Adrenal gland (tissue), 12 donors: ENCODE data around the gene WWC2. TPM values are rescaled to one million over a fixed set of nuclear protein-coding genes. Genes with fewer than 3 reads are reported as not detected.

ENCODE experiments used
- DNase-seq, 7 donors: peaks; one replicate each; pipeline ENCODE4 v3.0.0-alpha.2; 2019 to 2020
- H3K27ac ChIP-seq, 5 donors: fragments of 200-600 bp; sonication (generic) in 4 of 5; 1 replicate in 3 of 5; 2 replicates in 2 of 5; pipeline versions ENCODE4 v1.5.1 to v1.8.0; 2016 to 2020; ENCODE audit warnings: mild to moderate bottlenecking in 1 of 5
- H3K27me3 ChIP-seq: fragments of 200-600 bp; 2 replicates; pipeline ENCODE4 v1.8.0; 2021
- H3K36me3 ChIP-seq, 2 donors: fragments of 200-600 bp; replicated peaks in 1 of 2; 1 replicate in 1 of 2; 2 replicates in 1 of 2; pipeline versions ENCODE4 v1.5.1 to v1.8.0; 2018 to 2022
- H3K4me1 ChIP-seq, 2 donors: fragments of 200-600 bp; replicated peaks in 1 of 2; 1 replicate in 1 of 2; 2 replicates in 1 of 2; pipeline versions ENCODE4 v1.5.1 to v1.8.0; 2018 to 2021
- H3K4me3 ChIP-seq, 4 donors: fragments of 200-600 bp; sonication (generic) in 3 of 4; one replicate each; pipeline ENCODE4 v1.5.1; 2016 to 2018
- H3K9me3 ChIP-seq, 3 donors: fragments of 200-600 bp; sonication (generic) in 1 of 3; replicated peaks in 1 of 3; 1 replicate in 2 of 3; 2 replicates in 1 of 3; pipeline versions ENCODE4 v1.5.1 to v1.8.0; 2016 to 2021
- POLR2A ChIP-seq, 2 donors: fragments of 450-650 bp; IDR thresholded peaks; one replicate each; pipeline ENCODE4 v1.6.1; 2017; ENCODE audit warnings: antibody characterized with exemption in 2 of 2, mild to moderate bottlenecking in 2 of 2, moderate library complexity in 1 of 2
- WGBS, 4 donors: extraction: QIAGEN DNeasy Blood & Tissue Kit in 2 of 4; methylation state at CpG; one replicate each; pipeline versions ENCODE4 v1.1.5 to v1.1.7; 2013 to 2017; 5-methylcytosine and 5-hydroxymethylcytosine counted together
- intact Hi-C, 2 donors: fragments of 100-400 bp; cut with DNase I; formaldehyde crosslinking; loops; one replicate each; pipeline versions ENCODE4 v1.14.1 to v1.15.0; 2022 to 2023
- polyA plus RNA-seq, 3 donors: library from polyadenylated mRNA; stranded (reverse); fragments of 200-250 nt in 2 of 3; fragments of 350-450 nt in 1 of 3; fragmentation: Illumina TruSeq in 1 of 3; extraction: RNeasy Lipid Tissue Mini Kit (QIAGEN cat#74804) in 1 of 3; gene quantifications; one replicate each; pipeline ENCODE4 v1.2.3, GENCODE V29; 2013 to 2014
- total RNA-seq, 9 donors: library from RNA; depleted of rRNA in 4 of 9; stranded (reverse); fragments of >200 nt in 4 of 9; fragments of 120-200 nt in 1 of 9; fragmentation: NEBNext Ultra II Directional in 1 of 9; extraction: Animal tissue kit (Norgen Biotek cat#: 25700) in 1 of 9; gene quantifications; one replicate each; pipeline versions ENCODE4 v1.1.0 to v1.2.4, GENCODE V29; 2013 to 2023
- TF ChIP-seq, protein P1 (sequence below), 6 experiments: fragments of 450-650 bp in 4 of 6; fragments of 200-600 bp in 2 of 6; sonication (generic) in 1 of 6; IDR thresholded peaks; 1 replicate in 5 of 6; 2 replicates in 1 of 6; pipeline versions ENCODE4 v1.5.1 to v1.8.0; 2016 to 2021; ENCODE audit warnings: antibody characterized with exemption in 6 of 6, mild to moderate bottlenecking in 2 of 6, moderate library complexity in 1 of 6
- donor health status: healthy with polysubstance abuse.
- donor health status: Bipolar disorder and iron deficiency.
- donor health status: DM: yes; HTN: yes; CAD: no.
- donor health status: DM: no; HTN: no; CAD: no.
- donor health status: DM: no; HTN: no; CAD: no.
- donor health status: DM: yes; HTN: yes; CAD: no.

WWC2 gene
- total and polyA plus RNA-seq, 12 donors, result 3.1 to 27.9 (median 17.4) TPM

DNA sequence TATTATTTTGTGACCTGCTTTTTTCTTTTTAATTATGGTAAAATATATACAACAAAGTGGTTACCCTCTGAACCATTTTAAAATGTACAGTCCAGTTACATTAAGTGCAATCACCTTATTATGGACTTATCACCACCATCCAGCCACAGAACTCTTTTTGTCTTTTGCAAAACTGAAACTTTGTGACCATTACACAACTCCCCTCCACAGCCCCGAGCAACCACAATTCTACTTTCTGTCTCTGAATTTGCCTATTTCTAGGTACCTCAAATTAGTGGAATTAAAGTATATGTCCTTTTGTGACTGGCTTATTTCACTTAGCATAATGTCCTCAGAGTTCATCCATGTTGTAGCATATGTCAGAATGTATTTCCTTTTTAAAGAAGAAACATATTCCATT, 39.3 kb upstream of the WWC2 start:
- Histone ChIP-seq H3K4me1 (peaks cover 0 to 11% of the 10 kb centered on the region in 2 donors), H3K4me3 (no peak overlapping the region), H3K27ac (no peak overlapping the region), H3K9me3 (no peaks in the 10 kb centered on the region), H3K27me3 (no peaks in the 10 kb centered on the region), H3K36me3 (no peaks in the 10 kb centered on the region)
- 83 to 88% (median 84%) methylated on average over 1 of the region's 1 CpG for WGBS, 4 donors
- no peak for DNase-seq
- TF ChIP-seq, protein P1, sequence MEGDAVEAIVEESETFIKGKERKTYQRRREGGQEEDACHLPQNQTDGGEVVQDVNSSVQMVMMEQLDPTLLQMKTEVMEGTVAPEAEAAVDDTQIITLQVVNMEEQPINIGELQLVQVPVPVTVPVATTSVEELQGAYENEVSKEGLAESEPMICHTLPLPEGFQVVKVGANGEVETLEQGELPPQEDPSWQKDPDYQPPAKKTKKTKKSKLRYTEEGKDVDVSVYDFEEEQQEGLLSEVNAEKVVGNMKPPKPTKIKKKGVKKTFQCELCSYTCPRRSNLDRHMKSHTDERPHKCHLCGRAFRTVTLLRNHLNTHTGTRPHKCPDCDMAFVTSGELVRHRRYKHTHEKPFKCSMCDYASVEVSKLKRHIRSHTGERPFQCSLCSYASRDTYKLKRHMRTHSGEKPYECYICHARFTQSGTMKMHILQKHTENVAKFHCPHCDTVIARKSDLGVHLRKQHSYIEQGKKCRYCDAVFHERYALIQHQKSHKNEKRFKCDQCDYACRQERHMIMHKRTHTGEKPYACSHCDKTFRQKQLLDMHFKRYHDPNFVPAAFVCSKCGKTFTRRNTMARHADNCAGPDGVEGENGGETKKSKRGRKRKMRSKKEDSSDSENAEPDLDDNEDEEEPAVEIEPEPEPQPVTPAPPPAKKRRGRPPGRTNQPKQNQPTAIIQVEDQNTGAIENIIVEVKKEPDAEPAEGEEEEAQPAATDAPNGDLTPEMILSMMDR (IDR thresholded peaks at IDR 0.05), result no peak
- no peak for TF ChIP-seq POLR2A (IDR thresholded peaks at IDR 0.05)
- intact Hi-C loops, result no loop called here

DNA sequence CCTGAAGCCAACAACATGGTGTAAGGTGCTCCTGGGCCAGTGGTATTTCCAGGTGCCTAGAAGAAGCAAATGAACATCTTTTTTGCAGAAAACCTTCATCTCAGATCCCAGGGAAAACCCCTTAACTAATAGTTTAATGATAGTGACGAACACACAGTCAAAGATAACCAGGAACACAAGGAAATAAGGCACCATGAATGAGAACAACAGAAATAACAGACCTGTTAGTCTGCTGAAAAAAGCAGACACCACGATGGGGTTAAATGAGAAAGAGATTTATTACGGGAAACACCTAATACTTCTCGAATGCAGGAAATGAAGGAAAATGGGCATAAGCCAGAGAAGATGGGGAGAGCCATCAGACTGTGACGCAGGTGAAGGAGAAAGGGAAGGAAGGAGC, 30.6 kb upstream of the WWC2 start:
- intact Hi-C loops, result no loop called here
- H3K36me3 ChIP-seq, result no peaks in the 10 kb centered on the region
- H3K27ac ChIP-seq, result no peak overlapping the region
- H3K27me3 ChIP-seq, result no peaks in the 10 kb centered on the region
- H3K4me1 ChIP-seq, result peaks cover 0 to 11% of the 10 kb centered on the region in 2 donors
- DNase-seq, result no peak
- no peak overlapping the region for H3K4me3 ChIP-seq
- TF ChIP-seq POLR2A (IDR thresholded peaks at IDR 0.05), result no peak
- TF ChIP-seq, protein P1 (IDR thresholded peaks at IDR 0.05), result no peak
- no peaks in the 10 kb centered on the region for H3K9me3 ChIP-seq
- 78 to 87% (median 81%) methylated on average over 5 of the region's 5 CpGs for WGBS, 4 donors

DNA sequence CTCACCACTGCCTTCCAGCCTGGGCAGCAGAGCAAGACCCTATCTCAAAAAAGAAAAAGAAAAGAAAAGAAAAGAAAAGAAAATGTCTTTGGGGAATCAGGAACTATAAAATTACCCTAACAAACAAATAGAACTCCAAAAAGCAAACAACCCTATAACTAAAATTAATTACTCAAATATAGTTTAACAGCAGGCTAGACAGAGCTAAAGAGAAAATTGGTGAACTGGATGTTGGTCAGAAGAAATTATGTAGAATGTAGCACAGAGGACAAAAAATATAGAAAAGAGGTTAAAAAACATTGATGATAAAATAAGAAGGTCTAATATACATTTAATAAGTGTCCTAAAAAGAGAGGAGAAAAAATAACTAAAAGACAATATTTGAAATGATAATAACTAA, 27.8 kb upstream of the WWC2 start:
- Histone ChIP-seq H3K27ac (no peak overlapping the region), H3K27me3 (no peaks in the 10 kb centered on the region), H3K4me1 (no peaks in the 10 kb centered on the region), H3K9me3 (no peaks in the 10 kb centered on the region), H3K4me3 (no peak overlapping the region), H3K36me3 (no peaks in the 10 kb centered on the region)
- no peak for TF ChIP-seq POLR2A (IDR thresholded peaks at IDR 0.05)
- TF ChIP-seq, protein P1 (IDR thresholded peaks at IDR 0.05), result no peak
- DNase-seq, result no peak
- intact Hi-C loops, result loop anchor here in 1 of 2 donors (5.0 to 10.0 kb wide), 2 partner anchors 181 to 334 kb away; no protein-coding TSS in a partner anchor

DNA sequence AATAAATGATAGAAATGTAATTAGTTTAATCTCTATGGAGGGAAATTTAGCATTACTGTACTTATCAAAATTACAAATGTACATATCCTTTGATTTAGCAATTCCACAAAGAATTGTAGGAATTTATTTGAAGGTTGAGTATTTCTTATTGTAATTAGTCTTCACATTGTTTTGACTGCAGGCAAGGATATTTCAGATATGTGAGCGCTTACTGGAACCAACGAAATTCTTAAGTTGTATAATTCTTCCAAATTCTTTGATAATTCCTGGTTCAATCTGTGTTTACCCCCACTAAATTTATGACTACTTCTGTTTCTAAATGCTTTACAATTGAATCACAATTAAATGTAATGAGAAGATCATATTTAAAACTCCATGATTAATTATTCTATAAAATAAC, 26.9 kb upstream of the WWC2 start:
- TF ChIP-seq, protein P1 (IDR thresholded peaks at IDR 0.05), result no peak
- TF ChIP-seq POLR2A (IDR thresholded peaks at IDR 0.05), result no peak
- intact Hi-C loops, result loop anchor here (2.0 to 10.0 kb wide), 3 partner anchors 179 to 333 kb away; no protein-coding TSS in a partner anchor
- no peaks in the 10 kb centered on the region for H3K9me3 ChIP-seq

More for the DNA sequence above, 26.9 kb upstream of the WWC2 start:
- 95 to 98% (median 96%) methylated on average over 2 of the region's 2 CpGs for whole genome bisulfite sequencing, 4 donors
- Histone ChIP-seq H3K4me1 (no peaks in the 10 kb centered on the region), H3K27me3 (no peaks in the 10 kb centered on the region), H3K4me3 (no peak overlapping the region), H3K27ac (no peak overlapping the region), H3K36me3 (no peaks in the 10 kb centered on the region)
- no peak for DNase-seq
